Measurements from ENCODE around the gene COA6. TPM values are rescaled to one million over a fixed set of nuclear protein-coding genes. Genes with fewer than 3 reads are reported as not detected.

The COA6 gene
- total RNA-seq, 2 donors from 2014 or later = 4.0 to 5.7 TPM

DNA sequence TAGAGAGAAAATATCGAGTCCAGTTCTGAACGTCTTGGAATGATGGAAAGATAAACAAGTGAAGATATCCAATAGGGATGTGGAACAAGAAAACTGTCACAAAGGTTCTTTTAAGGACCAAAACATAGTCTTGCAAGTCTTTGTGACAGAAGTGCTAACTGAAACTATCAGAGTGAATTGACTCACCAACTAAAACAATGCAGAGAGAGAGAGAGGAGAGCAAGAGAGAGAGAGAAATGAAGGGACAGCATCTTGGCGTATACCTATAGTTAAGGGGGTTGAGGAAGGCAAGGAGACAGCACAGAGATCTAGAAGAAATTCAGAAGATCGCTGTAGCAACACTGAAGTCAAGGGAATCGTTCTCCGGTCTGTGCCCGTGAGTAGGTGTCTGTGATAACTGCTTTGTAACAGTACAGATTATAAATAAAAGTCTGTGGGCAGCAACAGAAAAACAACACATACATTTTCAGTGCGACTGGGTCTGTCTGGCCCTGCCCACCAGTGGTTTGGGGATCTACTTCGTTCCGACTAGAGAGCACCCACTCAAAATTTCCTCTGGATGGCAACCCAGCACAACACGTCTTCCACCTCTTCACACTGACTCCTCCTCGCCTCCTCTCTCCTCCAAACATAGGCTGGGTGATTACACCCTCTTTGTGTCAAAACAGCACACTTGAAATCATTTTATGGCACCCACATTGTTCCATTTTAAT, 4.8 kb upstream of the COA6 start:
- intact Hi-C loops (cut with DNase I) = no loop called here
- H3K27me3 ChIP-seq = no peaks in the 10 kb centered on the region
- H3K4me3 ChIP-seq = no peak overlapping the region
- no peak for ATAC-seq
- no peak for DNase-seq
- H3K4me1 ChIP-seq = peaks cover 12% of the 10 kb centered on the region
- H3K36me3 ChIP-seq (replicated peaks in 1 of 2; ENCODE audit: insufficient read depth in 1 of 2, low read depth in 2 of 2) = no peaks in the 10 kb centered on the region
- H3K27ac ChIP-seq = no peak overlapping the region
- 67 to 78% methylated on average over 12 of the region's 12 CpGs for WGBS, 2 donors
- TF ChIP-seq POLR2A (IDR thresholded peaks at IDR 0.05) = no peak
- TF ChIP-seq, protein P1, sequence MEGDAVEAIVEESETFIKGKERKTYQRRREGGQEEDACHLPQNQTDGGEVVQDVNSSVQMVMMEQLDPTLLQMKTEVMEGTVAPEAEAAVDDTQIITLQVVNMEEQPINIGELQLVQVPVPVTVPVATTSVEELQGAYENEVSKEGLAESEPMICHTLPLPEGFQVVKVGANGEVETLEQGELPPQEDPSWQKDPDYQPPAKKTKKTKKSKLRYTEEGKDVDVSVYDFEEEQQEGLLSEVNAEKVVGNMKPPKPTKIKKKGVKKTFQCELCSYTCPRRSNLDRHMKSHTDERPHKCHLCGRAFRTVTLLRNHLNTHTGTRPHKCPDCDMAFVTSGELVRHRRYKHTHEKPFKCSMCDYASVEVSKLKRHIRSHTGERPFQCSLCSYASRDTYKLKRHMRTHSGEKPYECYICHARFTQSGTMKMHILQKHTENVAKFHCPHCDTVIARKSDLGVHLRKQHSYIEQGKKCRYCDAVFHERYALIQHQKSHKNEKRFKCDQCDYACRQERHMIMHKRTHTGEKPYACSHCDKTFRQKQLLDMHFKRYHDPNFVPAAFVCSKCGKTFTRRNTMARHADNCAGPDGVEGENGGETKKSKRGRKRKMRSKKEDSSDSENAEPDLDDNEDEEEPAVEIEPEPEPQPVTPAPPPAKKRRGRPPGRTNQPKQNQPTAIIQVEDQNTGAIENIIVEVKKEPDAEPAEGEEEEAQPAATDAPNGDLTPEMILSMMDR (IDR thresholded peaks at IDR 0.05) = no peak
- H3K9me3 ChIP-seq = no peaks in the 10 kb centered on the region

DNA sequence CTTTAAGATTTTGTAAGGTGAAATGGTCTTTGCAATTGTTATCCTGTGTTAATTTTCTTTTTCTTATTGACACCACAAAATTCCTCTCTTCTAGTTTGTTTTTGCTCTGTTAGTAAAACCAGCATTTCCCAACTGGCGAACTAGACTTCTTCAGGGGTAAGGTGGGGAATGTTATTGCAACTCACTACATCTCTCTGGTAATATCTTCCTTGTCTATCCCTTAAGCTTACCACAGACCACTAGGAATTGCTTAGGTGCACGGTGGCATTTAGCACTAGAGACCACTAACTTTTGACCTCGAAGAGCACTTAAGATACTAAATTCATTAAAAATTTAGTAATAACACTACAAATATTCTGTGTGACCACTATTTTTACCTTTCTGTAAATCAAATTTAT, 4.2 kb upstream of the COA6 start:
- Histone ChIP-seq H3K4me3 (no peak overlapping the region), H3K27ac (no peak overlapping the region), H3K9me3 (no peaks in the 10 kb centered on the region), H3K36me3 (replicated peaks in 1 of 2; ENCODE audit: insufficient read depth in 1 of 2, low read depth in 2 of 2) (no peaks in the 10 kb centered on the region), H3K27me3 (no peaks in the 10 kb centered on the region), H3K4me1 (peaks cover 12% of the 10 kb centered on the region)
- no peak for ATAC-seq
- no peak for TF ChIP-seq POLR2A (IDR thresholded peaks at IDR 0.05)
- TF ChIP-seq, protein P1 (IDR thresholded peaks at IDR 0.05) = no peak
- intact Hi-C loops (cut with DNase I) = no loop called here
- WGBS, 2 donors = 77 to 80% methylated on average over 3 of the region's 3 CpGs
- no peak for DNase-seq

DNA sequence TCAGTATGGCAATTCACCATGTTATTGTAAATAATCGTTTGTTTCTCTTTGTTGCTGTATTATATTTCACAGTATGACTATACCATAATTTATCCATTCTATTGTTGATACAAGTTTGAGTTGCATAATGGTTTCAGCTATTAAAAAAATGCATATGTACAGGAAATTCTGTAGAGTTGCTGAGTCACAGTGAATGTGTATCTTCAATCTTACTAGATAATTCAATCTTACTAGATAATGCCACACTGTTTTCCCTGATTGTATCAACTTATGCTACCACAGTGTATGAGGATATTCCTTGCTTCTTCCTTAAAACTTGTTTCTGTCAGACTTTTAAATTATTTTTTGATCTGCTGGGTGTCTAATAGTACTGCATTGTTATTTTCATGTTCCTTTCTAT, 3.5 kb upstream of the COA6 start:
- Histone ChIP-seq H3K36me3 (replicated peaks in 1 of 2; ENCODE audit: insufficient read depth in 1 of 2, low read depth in 2 of 2) (no peaks in the 10 kb centered on the region), H3K27me3 (no peaks in the 10 kb centered on the region), H3K4me1 (peaks cover 19% of the 10 kb centered on the region), H3K9me3 (no peaks in the 10 kb centered on the region), H3K27ac (no peak overlapping the region), H3K4me3 (no peak overlapping the region)
- intact Hi-C loops (cut with DNase I) = no loop called here
- WGBS, 2 donors = 48 to 56% methylated on average over 1 of the region's 1 CpG
- DNase-seq = no peak
- ATAC-seq = no peak
- TF ChIP-seq, protein P1 (IDR thresholded peaks at IDR 0.05) = no peak
- no peak for TF ChIP-seq POLR2A (IDR thresholded peaks at IDR 0.05)

DNA sequence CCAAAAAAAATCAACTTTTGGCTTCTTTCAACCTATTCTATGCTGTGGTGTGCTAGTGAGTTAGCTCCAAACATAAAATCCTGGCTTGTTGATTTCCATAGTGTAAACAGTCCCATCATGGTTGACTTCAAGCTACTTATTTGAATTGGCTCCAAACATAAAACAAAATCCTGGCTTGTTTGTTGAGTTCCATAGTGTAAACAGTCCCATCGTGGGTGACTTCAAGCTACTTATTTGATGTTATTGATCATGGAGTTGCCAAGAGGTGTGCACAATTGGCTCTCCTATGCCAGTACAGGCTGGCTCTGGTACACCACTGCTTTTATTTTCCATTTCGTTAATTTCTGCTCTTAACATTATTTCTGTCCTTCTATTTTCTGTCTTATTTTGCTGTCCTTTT, 1.8 kb upstream of the COA6 start:
- intact Hi-C loops (cut with DNase I) = no loop called here
- no peak for DNase-seq
- Histone ChIP-seq H3K9me3 (no peaks in the 10 kb centered on the region), H3K4me3 (no peak overlapping the region), H3K36me3 (replicated peaks in 1 of 2; ENCODE audit: insufficient read depth in 1 of 2, low read depth in 2 of 2) (no peaks in the 10 kb centered on the region), H3K4me1 (peaks cover 30% of the 10 kb centered on the region), H3K27ac (no peak overlapping the region), H3K27me3 (no peaks in the 10 kb centered on the region)
- no peak for ATAC-seq
- 16 to 17% methylated on average over 2 of the region's 2 CpGs for WGBS, 2 donors
- TF ChIP-seq POLR2A (IDR thresholded peaks at IDR 0.05) = no peak
- TF ChIP-seq, protein P1 (IDR thresholded peaks at IDR 0.05) = no peak
